Endometrial microvascular endothelial cells (primary cell): ENCODE results near the gene RARG. TPM values are rescaled to one million over a fixed set of nuclear protein-coding genes. Genes with fewer than 3 reads are reported as not detected.
"Not testable (repeated sequence)": the region's sequence is repeated elsewhere in the genome, so short reads cannot be mapped to it uniquely, and the experiment has no call there.

Experiments used
- in situ Hi-C: cut with HindIII; loops from 2 replicates; pipeline ENCODE4 v1.10.0; 2017; ENCODE audit warnings: low sequenced_read_pairs, low pct_unique_long_range_greater_than_20kb; ENCODE audit errors: inconsistent ontology term
- total RNA-seq: library from RNA; depleted of rRNA; stranded (reverse); fragments of >200 nt; gene quantifications from one replicate; pipeline ENCODE4 v1.2.3, GENCODE V29; 2015; ENCODE audit errors: inconsistent ontology term

The RARG gene
- total RNA-seq, 1 donor from 2014 or later = 23.5 TPM

DNA sequence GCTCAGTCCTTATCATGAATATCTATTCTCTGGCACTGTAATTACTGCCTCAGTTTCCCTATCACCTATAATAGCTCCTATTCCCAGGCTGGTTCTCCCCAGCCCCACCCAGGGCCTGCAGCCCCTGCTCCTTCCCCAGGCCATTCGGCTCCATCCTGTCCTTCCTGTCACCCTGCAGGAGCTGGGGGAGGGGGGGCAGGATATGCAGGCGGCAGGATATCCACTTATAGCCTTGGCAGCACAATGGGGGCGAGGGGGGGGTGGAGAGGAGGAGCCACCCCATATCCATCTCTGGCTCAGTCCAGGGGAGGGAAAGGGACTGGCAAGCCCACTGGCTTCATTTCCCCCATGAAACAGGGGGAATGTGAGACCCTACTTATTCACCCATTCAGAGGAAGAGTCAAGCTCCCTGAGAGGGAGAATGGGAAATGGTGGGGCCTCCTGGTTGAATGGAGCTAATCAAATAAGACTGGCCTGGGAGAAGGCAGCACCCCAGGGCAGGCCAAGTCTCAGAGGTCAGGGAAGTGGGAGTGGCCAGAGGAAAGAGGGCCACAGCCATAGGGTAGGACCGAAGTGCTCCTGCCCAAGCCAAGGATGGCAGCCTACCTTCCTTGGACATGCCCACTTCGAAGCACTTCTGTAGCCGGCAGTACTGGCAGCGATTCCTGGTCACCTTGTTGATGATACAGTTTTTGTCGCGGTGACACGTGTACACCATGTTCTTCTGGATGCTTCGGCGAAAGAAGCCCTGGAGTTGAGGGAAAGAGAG, 17.1 kb downstream of the RARG start:
- in situ Hi-C loops = no loop called here

- in situ Hi-C loops = no loop called here
Observed at GRCh38 chr12:53214221-53214620, 17.8 kb downstream of the RARG start.

DNA sequence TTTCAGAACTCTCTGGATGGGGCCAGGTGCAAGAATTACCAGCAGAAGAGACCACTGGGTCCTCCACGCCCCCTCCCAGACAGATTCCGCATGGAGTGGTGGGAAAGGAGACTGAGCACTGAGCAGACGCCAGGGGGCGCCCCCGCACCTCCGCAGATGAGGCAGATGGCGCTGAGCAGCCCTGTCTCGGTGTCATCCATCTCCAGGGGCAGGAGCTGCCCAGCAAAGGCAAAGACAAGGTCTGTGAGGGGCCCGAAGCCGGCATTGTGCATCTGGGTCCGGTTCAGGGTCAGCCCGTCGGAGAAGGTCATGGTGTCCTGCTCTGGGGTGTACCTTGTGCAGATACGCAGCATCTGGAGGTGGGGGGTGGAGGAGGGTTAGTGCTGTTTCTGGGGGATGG, 18.7 kb downstream of the RARG start:
- in situ Hi-C loops = no loop called here

DNA sequence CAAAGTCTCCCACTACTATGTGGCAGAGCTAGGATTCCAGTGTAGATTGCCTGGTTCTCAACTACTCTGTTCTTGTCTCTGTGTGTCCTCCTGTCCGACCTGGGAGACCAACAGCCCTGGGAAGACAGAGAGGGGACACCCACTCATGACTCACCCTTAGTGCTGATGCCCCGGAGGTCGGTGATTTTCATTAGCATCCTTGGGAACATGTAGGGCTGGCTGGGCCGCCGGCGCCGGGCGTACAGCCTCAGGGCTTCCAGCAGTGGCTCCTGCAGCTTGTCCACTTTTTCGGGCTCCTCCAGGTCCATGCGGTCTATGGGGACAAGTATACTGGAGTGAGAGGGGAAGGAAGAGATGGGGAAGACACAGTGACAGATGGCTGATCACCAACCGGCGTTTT, 19.1 kb downstream of the RARG start:
- in situ Hi-C loops = no loop called here

DNA sequence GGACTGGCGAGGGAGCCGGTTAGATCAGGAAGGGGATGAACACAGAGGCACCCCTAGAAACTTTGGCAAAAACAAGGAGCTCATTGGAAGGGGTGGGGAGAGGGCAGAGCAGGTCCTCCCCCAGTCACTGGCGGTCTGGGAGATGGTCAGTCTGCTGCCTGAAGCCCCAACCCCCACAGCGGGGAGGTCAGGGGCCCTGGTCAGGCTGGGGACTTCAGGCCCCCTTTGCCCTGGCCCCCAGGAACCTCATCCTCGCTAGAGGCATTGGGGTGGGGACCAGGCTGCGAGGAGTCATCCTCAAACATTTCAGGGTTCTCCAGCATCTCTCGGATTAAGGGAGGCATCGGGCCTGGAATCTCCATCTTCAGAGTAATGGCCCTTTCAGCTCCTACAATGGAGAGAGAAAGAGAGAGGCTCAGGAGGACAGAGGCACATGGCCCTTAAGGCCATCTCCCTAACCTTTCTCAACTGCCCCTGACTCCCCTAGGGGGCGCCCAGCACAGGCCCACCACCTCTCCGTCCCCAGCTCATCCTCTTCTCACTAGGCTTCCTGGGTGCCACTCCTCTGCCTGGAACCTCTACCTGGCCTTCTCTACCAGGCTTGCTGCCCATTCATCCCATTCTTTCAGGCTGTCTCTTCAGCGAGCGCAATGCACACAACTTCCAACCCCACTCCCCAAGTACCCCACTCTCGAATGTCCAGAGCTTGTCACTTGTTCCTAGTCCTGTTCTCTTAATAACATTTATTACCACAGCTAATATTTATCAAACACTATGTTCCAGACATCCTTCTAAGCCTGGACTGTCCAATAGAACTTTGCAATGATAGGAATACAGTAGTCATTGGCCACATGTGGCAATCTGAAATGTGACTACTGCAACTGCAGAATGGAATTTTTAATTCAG, 20.3 kb downstream of the RARG start:
- in situ Hi-C loops = no loop called here

DNA sequence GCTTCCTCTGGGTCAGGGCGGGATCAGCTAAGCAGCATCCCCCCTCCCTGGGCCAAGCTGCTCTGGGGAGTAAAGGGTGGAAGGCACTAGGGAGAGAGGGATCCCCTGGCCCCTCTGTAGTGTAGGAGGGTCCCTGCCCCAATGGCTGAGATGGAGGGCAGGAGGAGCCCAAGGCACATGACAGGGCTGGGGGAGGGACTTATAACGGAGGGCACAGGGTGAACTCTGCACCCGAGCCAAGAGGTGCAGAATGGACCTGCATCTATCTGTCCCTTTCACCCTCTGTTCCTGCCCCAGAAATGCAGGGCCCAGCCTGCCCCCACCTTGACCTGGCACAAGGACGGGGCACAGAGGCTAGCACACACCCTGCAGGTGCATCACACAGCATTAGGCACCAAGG, 21.2 kb downstream of the RARG start:
- in situ Hi-C loops = no loop called here

GRCh38 chr12:53208877-53209463, 23.0 kb downstream of the RARG start:
- in situ Hi-C loops = no loop called here

DNA sequence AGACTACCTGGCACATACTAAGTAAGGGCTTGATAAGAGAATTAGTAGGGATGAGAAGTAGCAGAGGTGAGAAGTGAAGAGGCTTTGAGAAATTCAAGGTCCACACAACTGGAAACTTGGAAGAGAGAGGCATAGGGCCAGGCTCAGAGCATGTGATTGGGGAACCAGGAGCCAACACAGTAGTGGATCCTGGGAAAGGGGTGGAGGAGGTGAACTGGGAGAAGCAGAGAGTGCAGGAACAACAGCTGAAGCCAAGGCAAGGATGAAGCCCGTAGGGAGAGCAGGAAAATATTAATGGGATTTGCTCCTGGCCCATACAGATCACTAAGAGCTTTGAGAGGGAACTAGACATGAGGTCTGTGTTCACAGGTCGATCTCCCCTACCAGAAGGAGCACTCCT, 23.6 kb downstream of the RARG start:
- in situ Hi-C loops = no loop called here

- in situ Hi-C loops = no loop called here
Observed at GRCh38 chr12:53207042-53207441, 25.0 kb downstream of the RARG start, which contains the start of gene ITGB7. Gene ITGB7 (minus strand): TSS chr12:53207251. CDS start chr12:53200443, 6,808 bp downstream.

- in situ Hi-C loops = no loop called here
Observed at GRCh38 chr12:53205747-53206419, 26.1 kb downstream of the RARG start.

DNA sequence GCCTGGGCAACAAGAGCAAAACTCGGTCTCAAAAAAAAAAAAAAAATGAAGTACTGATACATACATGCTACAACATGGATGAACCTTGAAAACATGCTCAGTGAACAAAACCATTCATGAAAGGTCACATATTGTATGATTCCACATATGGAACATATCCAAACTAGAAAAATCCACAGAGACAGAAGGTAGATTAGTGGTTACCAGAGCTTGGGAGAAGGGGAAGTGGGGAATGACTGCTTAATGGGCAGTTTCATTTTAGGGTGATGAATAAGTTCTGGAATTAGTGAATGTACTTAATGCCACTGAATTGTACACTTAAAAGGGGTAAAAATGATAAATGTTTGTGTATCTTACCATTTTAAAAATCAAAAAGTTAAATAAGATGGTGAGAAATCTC, 27.7 kb downstream of the RARG start:
- in situ Hi-C loops = no loop called here

- in situ Hi-C loops = not testable (repeated sequence)
Observed at GRCh38 chr12:53202316-53202715, 29.7 kb downstream of the RARG start.

DNA sequence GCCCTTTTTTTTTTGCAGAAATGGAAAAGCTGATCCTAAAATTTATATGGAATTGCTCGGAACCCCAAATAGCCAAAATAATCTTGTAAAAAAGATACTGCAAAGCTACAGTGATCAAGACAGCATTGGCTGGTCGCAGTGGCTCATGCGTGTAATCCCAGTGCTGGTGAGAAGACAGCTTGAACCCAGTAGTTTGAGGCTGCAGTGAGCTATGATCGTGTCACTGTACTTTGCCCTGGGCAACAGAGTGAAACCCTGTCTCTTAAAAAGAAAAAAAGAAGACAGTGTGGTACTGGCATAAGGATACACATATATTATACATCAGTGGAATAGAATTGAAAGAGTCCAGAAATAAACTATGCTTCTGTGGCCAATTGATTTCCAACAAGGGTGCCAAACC, 30.4 kb downstream of the RARG start:
- in situ Hi-C loops = no loop called here

DNA sequence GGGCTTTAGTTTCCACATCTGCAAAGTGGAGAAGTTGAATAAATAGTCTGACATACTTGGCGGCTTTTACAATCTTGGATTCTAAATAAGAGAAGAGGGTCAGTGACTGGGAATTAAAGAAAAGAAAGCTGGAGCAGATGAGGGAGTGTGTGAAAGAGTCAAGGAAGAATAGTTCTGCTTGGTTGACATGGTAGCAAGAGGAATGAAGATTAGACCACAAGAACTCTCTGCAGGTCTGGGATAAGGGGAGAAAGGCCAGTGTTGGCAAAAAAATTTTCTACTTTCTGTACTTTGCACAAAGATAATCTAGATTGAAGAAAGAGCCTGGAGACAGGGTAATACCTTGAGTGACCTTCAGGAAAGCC, 30.9 kb downstream of the RARG start:
- in situ Hi-C loops = no loop called here

GRCh38 chr12:53200458-53201176, 31.4 kb downstream of the RARG start:
- in situ Hi-C loops = no loop called here

GRCh38 chr12:53200107-53200457, 31.9 kb downstream of the RARG start:
- in situ Hi-C loops = no loop called here

GRCh38 chr12:53199700-53200099, 32.3 kb downstream of the RARG start:
- in situ Hi-C loops = no loop called here

DNA sequence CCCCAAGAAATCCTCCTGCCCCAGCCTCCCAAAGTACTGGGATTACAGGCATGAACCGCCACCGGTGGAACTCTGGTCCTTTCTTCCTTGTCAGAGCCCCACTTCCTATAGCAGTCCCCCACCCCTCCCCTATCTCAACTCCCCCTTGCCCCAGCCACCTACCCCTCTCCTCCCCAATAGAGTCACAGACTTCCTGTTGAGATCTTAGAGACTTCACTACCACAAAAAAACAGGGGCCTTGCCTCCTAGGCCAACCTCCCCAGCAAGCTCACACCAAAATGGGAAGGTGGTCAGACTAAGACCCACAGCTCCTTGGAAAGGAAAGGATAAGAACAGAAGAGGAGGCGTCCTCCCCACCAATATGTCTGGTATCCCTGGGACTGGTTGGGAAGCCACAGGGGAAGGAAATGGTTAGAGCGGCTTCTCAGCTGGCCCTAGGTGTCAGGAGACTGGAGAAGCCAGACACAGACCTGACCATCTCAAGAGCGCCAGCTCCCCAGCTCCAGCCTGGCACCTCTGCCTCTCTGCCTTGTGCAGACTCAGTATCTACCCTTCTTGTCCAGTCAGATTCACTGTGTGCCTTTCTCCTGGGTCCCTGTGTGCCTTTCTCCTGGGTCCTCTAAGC, 33.4 kb downstream of the RARG start:
- in situ Hi-C loops = no loop called here
